ENCODE results near the gene TTLL5.

The TTLL5 gene

DNA sequence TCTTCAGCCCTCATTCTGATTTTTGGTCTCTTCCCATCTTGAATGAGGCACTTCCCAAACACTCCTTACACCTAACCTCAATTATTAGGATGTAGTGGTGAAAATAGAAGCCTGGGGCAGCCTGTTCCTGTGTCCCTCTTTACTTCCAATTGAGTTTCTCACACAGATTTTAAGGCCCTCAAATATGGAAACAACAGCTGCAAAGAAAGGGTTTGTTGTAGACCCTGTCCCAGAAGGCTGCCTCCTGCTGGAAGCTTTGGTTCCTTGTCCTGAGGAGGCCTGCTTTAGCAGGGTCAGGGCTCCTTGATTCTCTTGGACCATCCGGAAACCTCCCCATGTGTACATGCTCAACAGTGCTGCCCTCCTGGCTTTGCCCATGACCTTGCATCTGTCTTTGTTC lies 219.5 kb downstream of the TTLL5 start:
- Histone ChIP-seq H3K9ac (no peak overlapping the region), H2AFZ (ENCODE audit: low read depth) (no peak overlapping the region), H3K79me2 (ENCODE audit: insufficient read depth, low read depth) (no peaks in the 10 kb centered on the region), H3K4me2 (no peak overlapping the region), H3K36me3 (ENCODE audit: insufficient read depth) (no peaks in the 10 kb centered on the region), H3K4me1 (ENCODE audit: low read depth, poor library complexity, severe bottlenecking) (peaks cover 76% of the 10 kb centered on the region), H3K27me3 (ENCODE audit: insufficient read depth, low read depth) (no peaks in the 10 kb centered on the region), H3K27ac (no peak overlapping the region), H4K20me1 (ENCODE audit: insufficient read depth) (no peaks in the 10 kb centered on the region), H3K4me3 (IDR thresholded peaks at IDR 0.05; ENCODE audit: insufficient read depth, low read depth, low read length) (no peak overlapping the region)
- TF ChIP-seq, protein P1, sequence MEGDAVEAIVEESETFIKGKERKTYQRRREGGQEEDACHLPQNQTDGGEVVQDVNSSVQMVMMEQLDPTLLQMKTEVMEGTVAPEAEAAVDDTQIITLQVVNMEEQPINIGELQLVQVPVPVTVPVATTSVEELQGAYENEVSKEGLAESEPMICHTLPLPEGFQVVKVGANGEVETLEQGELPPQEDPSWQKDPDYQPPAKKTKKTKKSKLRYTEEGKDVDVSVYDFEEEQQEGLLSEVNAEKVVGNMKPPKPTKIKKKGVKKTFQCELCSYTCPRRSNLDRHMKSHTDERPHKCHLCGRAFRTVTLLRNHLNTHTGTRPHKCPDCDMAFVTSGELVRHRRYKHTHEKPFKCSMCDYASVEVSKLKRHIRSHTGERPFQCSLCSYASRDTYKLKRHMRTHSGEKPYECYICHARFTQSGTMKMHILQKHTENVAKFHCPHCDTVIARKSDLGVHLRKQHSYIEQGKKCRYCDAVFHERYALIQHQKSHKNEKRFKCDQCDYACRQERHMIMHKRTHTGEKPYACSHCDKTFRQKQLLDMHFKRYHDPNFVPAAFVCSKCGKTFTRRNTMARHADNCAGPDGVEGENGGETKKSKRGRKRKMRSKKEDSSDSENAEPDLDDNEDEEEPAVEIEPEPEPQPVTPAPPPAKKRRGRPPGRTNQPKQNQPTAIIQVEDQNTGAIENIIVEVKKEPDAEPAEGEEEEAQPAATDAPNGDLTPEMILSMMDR (conservative IDR thresholded peaks at IDR 0.05; ENCODE audit: low read depth, low read length), result no peak

DNA sequence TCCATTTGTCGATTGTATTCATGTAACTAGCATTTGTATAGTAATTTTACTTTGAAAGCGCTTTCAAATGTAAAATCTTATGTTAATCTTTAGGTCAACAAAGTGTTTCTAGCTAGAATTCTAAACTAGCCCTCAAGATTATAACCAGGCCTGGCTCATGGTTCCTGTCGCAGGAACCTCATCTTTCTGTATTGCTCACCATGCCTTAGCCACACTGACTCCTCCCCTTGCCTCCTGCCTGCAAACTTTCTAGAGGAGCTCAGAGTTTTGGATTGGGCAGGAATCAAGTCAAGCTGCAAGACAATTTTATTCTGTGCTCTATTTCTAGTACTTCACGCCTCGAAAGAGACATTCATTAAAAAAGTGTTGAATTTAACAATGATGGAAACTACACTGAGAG lies 220.9 kb downstream of the TTLL5 start:
- H3K4me1 ChIP-seq (ENCODE audit: low read depth, poor library complexity, severe bottlenecking), result peaks cover 61% of the 10 kb centered on the region
- no peaks in the 10 kb centered on the region for H3K36me3 ChIP-seq (ENCODE audit: insufficient read depth)
- TF ChIP-seq, protein P1 (conservative IDR thresholded peaks at IDR 0.05; ENCODE audit: low read depth, low read length), result no peak
- no peak overlapping the region for H3K27ac ChIP-seq
- 0 out of 2 replicates have a peak overlapping the region, but pooled peaks have one; percentile 66 for H3K4me2 ChIP-seq
- H2AFZ ChIP-seq (ENCODE audit: low read depth), result no peak overlapping the region
- H3K9ac ChIP-seq, result no peak overlapping the region
- no peak overlapping the region for H3K4me3 ChIP-seq (IDR thresholded peaks at IDR 0.05; ENCODE audit: insufficient read depth, low read depth, low read length)
- H3K27me3 ChIP-seq (ENCODE audit: insufficient read depth, low read depth), result no peaks in the 10 kb centered on the region
- H4K20me1 ChIP-seq (ENCODE audit: insufficient read depth), result no peaks in the 10 kb centered on the region
- no peaks in the 10 kb centered on the region for H3K79me2 ChIP-seq (ENCODE audit: insufficient read depth, low read depth)

DNA sequence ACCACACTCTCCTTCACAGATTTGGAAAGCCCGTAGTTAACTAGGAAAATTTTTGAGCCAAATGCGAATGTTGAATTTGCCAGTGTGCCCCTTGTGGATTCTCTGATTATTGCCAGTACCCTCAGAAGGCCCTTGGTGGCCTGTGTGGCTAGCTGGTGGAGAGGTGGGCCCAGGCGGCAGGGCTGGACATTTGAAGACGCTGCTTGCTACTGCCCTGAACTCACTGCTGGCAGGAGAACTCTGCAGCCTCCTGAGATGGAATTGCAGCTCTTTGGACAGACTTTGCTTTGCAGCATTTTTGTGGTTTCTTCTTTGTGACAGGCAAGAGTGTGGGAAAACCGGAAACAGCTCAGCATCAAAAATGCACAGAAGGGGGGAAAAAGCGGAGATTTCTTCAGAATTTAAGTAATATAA lies 223.2 kb downstream of the TTLL5 start:
- no peaks in the 10 kb centered on the region for H4K20me1 ChIP-seq (ENCODE audit: insufficient read depth)
- H3K4me2 ChIP-seq, result no peak overlapping the region
- H3K9ac ChIP-seq, result no peak overlapping the region
- TF ChIP-seq, protein P1 (conservative IDR thresholded peaks at IDR 0.05; ENCODE audit: low read depth, low read length), result 0 out of 2 replicates have a peak, but pooled peaks have one; percentile 11
- no peak overlapping the region for H3K27ac ChIP-seq
- peaks cover 39% of the 10 kb centered on the region for H3K4me1 ChIP-seq (ENCODE audit: low read depth, poor library complexity, severe bottlenecking)
- H2AFZ ChIP-seq (ENCODE audit: low read depth), result no peak overlapping the region
- no peaks in the 10 kb centered on the region for H3K36me3 ChIP-seq (ENCODE audit: insufficient read depth)
- H3K79me2 ChIP-seq (ENCODE audit: insufficient read depth, low read depth), result no peaks in the 10 kb centered on the region
- no peaks in the 10 kb centered on the region for H3K27me3 ChIP-seq (ENCODE audit: insufficient read depth, low read depth)
- H3K4me3 ChIP-seq (IDR thresholded peaks at IDR 0.05; ENCODE audit: insufficient read depth, low read depth, low read length), result no peak overlapping the region

DNA sequence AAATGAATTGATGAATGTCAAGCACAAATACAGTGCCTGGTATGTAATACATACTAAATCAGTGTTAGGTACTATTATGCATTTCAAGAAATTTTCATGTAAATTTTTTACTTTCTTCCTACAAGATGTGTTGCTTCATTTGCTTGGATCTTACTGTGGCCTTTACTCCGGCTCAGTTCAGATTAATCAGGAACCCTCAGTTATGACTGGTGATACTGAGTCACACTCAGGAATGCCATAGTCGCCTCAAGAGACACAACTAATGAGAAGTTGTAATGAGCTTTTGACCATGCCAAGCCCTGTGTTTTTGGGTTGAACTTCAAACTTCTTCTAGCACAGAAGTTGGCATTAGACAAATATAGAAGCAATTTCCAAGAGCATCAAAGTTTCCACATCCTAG lies 224.8 kb downstream of the TTLL5 start:
- no peaks in the 10 kb centered on the region for H3K79me2 ChIP-seq (ENCODE audit: insufficient read depth, low read depth)
- H3K4me1 ChIP-seq (ENCODE audit: low read depth, poor library complexity, severe bottlenecking), result peaks cover 28% of the 10 kb centered on the region
- H3K4me2 ChIP-seq, result no peak overlapping the region

More for the DNA sequence above, 224.8 kb downstream of the TTLL5 start:
- no peak overlapping the region for H3K9ac ChIP-seq
- H3K4me3 ChIP-seq (IDR thresholded peaks at IDR 0.05; ENCODE audit: insufficient read depth, low read depth, low read length), result no peak overlapping the region
- H4K20me1 ChIP-seq (ENCODE audit: insufficient read depth), result no peaks in the 10 kb centered on the region
- no peak overlapping the region for H2AFZ ChIP-seq (ENCODE audit: low read depth)
- H3K36me3 ChIP-seq (ENCODE audit: insufficient read depth), result no peaks in the 10 kb centered on the region
- TF ChIP-seq, protein P1 (conservative IDR thresholded peaks at IDR 0.05; ENCODE audit: low read depth, low read length), result no peak
- H3K27me3 ChIP-seq (ENCODE audit: insufficient read depth, low read depth), result no peaks in the 10 kb centered on the region
- no peak overlapping the region for H3K27ac ChIP-seq

Data from KMS-11 (cell line).